ENCODE data around the gene SLBP.
A peak's percentile ranks its signal among the peaks of the same experiment; 100 is the strongest.

The SLBP gene

DNA sequence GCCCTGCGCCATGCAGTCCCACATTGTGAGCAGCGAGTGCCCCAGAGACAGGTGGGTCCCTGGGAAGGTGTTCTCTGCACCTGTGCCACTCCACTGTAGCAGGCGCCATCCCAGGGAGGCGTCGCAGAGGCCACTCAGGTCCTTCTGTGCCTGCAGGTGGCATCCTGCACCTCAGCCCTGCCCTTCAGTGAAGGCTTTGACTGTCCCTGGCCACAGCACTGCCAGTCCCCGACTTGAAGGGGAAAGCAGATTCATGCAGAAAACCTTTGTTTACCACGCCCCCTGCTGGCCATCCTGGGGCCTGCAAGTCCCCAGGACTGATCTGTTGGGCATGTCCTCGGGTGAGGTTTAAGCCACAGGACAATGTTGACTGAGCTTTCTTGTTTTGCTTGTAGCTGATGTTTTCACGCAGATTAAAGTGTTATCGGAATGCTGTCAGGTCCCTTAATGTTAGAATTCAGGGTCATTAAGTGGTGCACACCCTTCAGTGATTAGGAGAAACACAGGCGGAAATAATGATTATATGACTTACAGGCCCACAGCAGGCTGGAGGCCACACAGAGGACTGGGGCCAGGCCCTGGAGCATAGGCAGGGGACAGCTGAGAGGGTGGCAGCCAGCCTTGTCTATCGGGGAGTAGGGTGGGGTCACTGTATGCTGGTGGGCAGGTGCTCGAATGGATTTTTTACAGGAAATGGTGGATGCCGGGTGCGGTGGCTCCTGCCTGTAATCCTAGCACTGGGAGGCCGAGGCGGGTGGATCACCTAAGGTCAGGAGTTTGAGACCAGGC, 14.2 kb upstream of the SLBP start:
- Histone ChIP-seq H2BK120ac (ENCODE audit: insufficient read depth, low read length, poor library complexity) (no peak overlapping the region), H3K9ac (ENCODE audit: low read length) (no peak overlapping the region), H2BK5ac (ENCODE audit: low read depth, low read length, poor library complexity) (no peak overlapping the region), H2BK12ac (ENCODE audit: low read length) (no peak overlapping the region), H4K12ac (ENCODE audit: low read depth, low read length) (no peak overlapping the region), H3K27me3 (ENCODE audit: insufficient read depth, low read length) (no peaks in the 10 kb centered on the region), H3K9me3 (ENCODE audit: insufficient read depth, low read depth, low read length) (peaks cover 2% of the 10 kb centered on the region), H3K18ac (ENCODE audit: low read length) (no peak overlapping the region), H3K4ac (ENCODE audit: low read depth, low read length) (no peak overlapping the region), H3K36me3 (ENCODE audit: control insufficient read depth in 1 of 2, insufficient read depth in 2 of 2, low read length in 2 of 2) (peaks cover 61 to 65% of the 10 kb centered on the region in 2 experiments), H3K23ac (ENCODE audit: low read length) (no peak overlapping the region), H2AFZ (ENCODE audit: insufficient read depth, low read length, poor library complexity) (no peak overlapping the region), H3K4me3 (ENCODE audit: low read depth, low read length) (no peak overlapping the region), H4K8ac (ENCODE audit: low read depth, low read length) (no peak overlapping the region), H4K91ac (ENCODE audit: low read depth, low read length) (no peak overlapping the region), H3K4me1 (ENCODE audit: control insufficient read depth in 1 of 2, insufficient read depth in 2 of 2, low read length in 2 of 2) (peaks cover 6 to 14% of the 10 kb centered on the region in 2 experiments), H3K14ac (ENCODE audit: low read length) (no peak overlapping the region), H3K79me1 (ENCODE audit: low read length) (no peaks in the 10 kb centered on the region), H3K4me2 (ENCODE audit: low read length) (no peak overlapping the region), H3K79me2 (ENCODE audit: control insufficient read depth, insufficient read depth, low read length, poor library complexity) (peaks cover 12% of the 10 kb centered on the region), H3K27ac (ENCODE audit: low read depth, low read length) (no peak overlapping the region), H2AK5ac (ENCODE audit: low read length) (no peak overlapping the region)
- WGBS (ENCODE audit: extremely low coverage, insufficient coverage, insufficient read length): no CpG with 5 or more reads among the region's 17 CpGs
- peak; percentile 84 to 97 for DNase-seq

DNA sequence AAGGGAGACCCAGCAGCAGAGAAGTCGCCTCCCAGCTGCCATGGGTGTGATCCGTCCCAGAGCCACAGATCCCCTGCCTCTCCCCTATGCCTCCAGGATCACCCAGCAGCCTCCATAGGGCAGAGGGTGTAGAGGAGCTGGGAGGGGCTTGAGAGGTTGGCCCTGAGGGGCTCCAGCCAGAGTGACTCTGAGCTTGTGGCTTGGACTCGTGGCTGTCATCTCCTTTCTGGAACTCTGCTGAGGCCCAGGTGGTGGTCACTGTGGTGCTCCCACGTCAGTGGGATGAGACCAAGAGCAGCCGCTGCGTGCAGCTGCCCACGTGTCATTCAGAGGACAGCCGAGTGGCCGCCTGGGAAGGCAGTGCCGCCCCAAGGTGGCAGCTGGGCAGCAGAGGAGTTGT, 13.4 kb upstream of the SLBP start:
- Histone ChIP-seq H3K9me3 (ENCODE audit: insufficient read depth, low read depth, low read length) (no peaks in the 10 kb centered on the region), H3K36me3 (ENCODE audit: control insufficient read depth in 1 of 2, insufficient read depth in 2 of 2, low read length in 2 of 2) (peaks cover 53 to 57% of the 10 kb centered on the region in 2 experiments), H3K14ac (ENCODE audit: low read length) (no peak overlapping the region), H3K18ac (ENCODE audit: low read length) (no peak overlapping the region), H3K4me1 (ENCODE audit: control insufficient read depth in 1 of 2, insufficient read depth in 2 of 2, low read length in 2 of 2) (peaks cover 6 to 14% of the 10 kb centered on the region in 2 experiments), H3K4me2 (ENCODE audit: low read length) (no peak overlapping the region), H3K9ac (ENCODE audit: low read length) (no peak overlapping the region), H3K27ac (ENCODE audit: low read depth, low read length) (no peak overlapping the region), H2BK120ac (ENCODE audit: insufficient read depth, low read length, poor library complexity) (no peak overlapping the region), H4K8ac (ENCODE audit: low read depth, low read length) (no peak overlapping the region), H2AFZ (ENCODE audit: insufficient read depth, low read length, poor library complexity) (no peak overlapping the region), H4K12ac (ENCODE audit: low read depth, low read length) (no peak overlapping the region), H3K23ac (ENCODE audit: low read length) (no peak overlapping the region), H3K4me3 (ENCODE audit: low read depth, low read length) (no peak overlapping the region), H3K27me3 (ENCODE audit: insufficient read depth, low read length) (no peaks in the 10 kb centered on the region), H2BK12ac (ENCODE audit: low read length) (no peak overlapping the region), H3K79me1 (ENCODE audit: low read length) (peaks cover 3% of the 10 kb centered on the region), H3K4ac (ENCODE audit: low read depth, low read length) (no peak overlapping the region), H4K91ac (ENCODE audit: low read depth, low read length) (no peak overlapping the region), H3K79me2 (ENCODE audit: control insufficient read depth, insufficient read depth, low read length, poor library complexity) (peaks cover 13% of the 10 kb centered on the region), H2BK5ac (ENCODE audit: low read depth, low read length, poor library complexity) (no peak overlapping the region), H2AK5ac (ENCODE audit: low read length) (no peak overlapping the region)
- no CpG with 5 or more reads among the region's 10 CpGs for WGBS (ENCODE audit: extremely low coverage, insufficient coverage, insufficient read length)
- DNase-seq: no peak

DNA sequence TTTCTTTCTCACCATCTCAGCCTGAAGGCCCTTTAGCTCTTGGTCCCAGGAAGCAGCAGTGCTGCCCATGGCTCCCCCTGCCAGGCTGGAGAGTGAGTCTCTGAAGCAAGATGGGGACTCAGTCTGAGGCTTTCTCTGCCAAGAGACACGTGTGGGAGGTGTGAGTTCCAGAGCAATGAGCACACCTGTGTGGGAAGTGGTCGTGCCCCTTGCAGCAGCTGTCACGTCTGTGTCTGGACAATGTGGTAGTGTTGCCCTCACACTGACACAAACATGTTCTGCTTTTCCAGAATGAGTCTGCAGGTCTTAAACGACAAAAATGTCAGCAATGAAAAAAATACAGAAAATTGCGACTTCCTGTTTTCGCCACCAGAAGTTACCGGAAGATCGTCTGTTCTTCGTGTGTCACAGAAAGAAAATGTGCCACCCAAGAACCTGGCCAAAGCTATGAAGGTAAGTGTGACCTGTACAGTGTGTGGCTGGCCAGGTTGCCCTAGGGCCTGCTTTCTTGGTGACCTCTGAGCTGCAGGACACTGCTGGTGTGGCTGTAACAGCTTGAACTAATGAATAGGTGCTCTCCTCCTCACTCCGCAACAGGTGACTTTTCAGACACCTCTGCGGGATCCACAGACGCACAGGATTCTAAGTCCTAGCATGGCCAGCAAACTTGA, 11.1 kb upstream of the SLBP start:
- Histone ChIP-seq H3K4ac (ENCODE audit: low read depth, low read length) (peak overlapping the region; percentile 59), H2BK5ac (ENCODE audit: low read depth, low read length, poor library complexity) (no peak overlapping the region), H3K14ac (ENCODE audit: low read length) (no peak overlapping the region), H3K79me1 (ENCODE audit: low read length) (peaks cover 6% of the 10 kb centered on the region), H3K23ac (ENCODE audit: low read length) (no peak overlapping the region), H3K18ac (ENCODE audit: low read length) (no peak overlapping the region), H4K91ac (ENCODE audit: low read depth, low read length) (no peak overlapping the region), H3K4me1 (ENCODE audit: control insufficient read depth in 1 of 2, insufficient read depth in 2 of 2, low read length in 2 of 2) (peaks cover 14 to 22% of the 10 kb centered on the region in 2 experiments), H3K9ac (ENCODE audit: low read length) (no peak overlapping the region), H3K27ac (ENCODE audit: low read depth, low read length) (no peak overlapping the region), H3K9me3 (ENCODE audit: insufficient read depth, low read depth, low read length) (no peaks in the 10 kb centered on the region), H2BK12ac (ENCODE audit: low read length) (no peak overlapping the region), H4K8ac (ENCODE audit: low read depth, low read length) (no peak overlapping the region), H2BK120ac (ENCODE audit: insufficient read depth, low read length, poor library complexity) (no peak overlapping the region), H4K12ac (ENCODE audit: low read depth, low read length) (no peak overlapping the region), H2AFZ (ENCODE audit: insufficient read depth, low read length, poor library complexity) (no peak overlapping the region), H3K36me3 (ENCODE audit: control insufficient read depth in 1 of 2, insufficient read depth in 2 of 2, low read length in 2 of 2) (peaks cover 43 to 45% of the 10 kb centered on the region in 2 experiments), H3K4me3 (ENCODE audit: low read depth, low read length) (no peak overlapping the region), H2AK5ac (ENCODE audit: low read length) (no peak overlapping the region), H3K79me2 (ENCODE audit: control insufficient read depth, insufficient read depth, low read length, poor library complexity) (peaks cover 19% of the 10 kb centered on the region), H3K27me3 (ENCODE audit: insufficient read depth, low read length) (no peaks in the 10 kb centered on the region), H3K4me2 (ENCODE audit: low read length) (peak overlapping the region; percentile 65)
- no CpG with 5 or more reads among the region's 12 CpGs for WGBS (ENCODE audit: extremely low coverage, insufficient coverage, insufficient read length)
- peak; percentile 89 to 96 for DNase-seq

DNA sequence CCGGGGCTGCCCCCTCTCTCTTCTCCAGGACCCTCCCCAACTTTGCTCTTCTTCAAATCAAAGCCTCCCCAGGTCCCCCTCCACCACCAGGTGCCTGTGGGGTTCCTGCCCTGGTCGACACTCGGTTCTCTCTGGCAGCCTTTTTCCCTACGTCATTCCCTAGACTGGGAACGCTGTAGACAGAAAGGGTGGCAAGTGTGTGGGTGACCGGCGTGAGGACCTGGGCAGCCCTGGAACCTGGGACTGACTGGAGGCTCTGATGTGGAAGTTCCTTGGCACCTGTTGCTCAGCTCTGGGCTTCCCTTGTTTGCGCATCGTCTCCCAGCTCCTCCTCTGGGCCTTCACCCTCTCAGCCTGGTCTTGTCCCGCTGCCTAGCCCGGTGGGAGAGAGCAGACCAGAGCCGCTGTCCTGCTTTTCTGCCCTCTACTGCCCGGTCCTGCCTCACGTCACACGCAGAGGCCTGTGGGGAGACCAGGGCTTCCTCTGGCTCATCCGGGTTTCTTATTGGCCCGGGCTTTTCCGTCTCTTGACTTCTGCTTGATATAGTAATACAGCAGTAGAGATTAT, 10.5 kb upstream of the SLBP start:
- Histone ChIP-seq H3K23ac (ENCODE audit: low read length) (no peak overlapping the region), H3K36me3 (ENCODE audit: control insufficient read depth in 1 of 2, insufficient read depth in 2 of 2, low read length in 2 of 2) (peaks cover 43 to 45% of the 10 kb centered on the region in 2 experiments), H2BK120ac (ENCODE audit: insufficient read depth, low read length, poor library complexity) (no peak overlapping the region), H3K4me2 (ENCODE audit: low read length) (peak overlapping the region; percentile 65), H3K4me3 (ENCODE audit: low read depth, low read length) (peak overlapping the region; percentile 86), H2BK12ac (ENCODE audit: low read length) (no peak overlapping the region), H2AFZ (ENCODE audit: insufficient read depth, low read length, poor library complexity) (no peak overlapping the region), H3K4ac (ENCODE audit: low read depth, low read length) (peak overlapping the region; percentile 59), H3K18ac (ENCODE audit: low read length) (peak overlapping the region; percentile 9), H3K9me3 (ENCODE audit: insufficient read depth, low read depth, low read length) (no peaks in the 10 kb centered on the region), H3K4me1 (ENCODE audit: control insufficient read depth in 1 of 2, insufficient read depth in 2 of 2, low read length in 2 of 2) (peaks cover 14 to 20% of the 10 kb centered on the region in 2 experiments), H2AK5ac (ENCODE audit: low read length) (no peak overlapping the region), H4K91ac (ENCODE audit: low read depth, low read length) (no peak overlapping the region), H3K9ac (ENCODE audit: low read length) (peak overlapping the region; percentile 13), H4K8ac (ENCODE audit: low read depth, low read length) (no peak overlapping the region), H3K27ac (ENCODE audit: low read depth, low read length) (no peak overlapping the region), H3K27me3 (ENCODE audit: insufficient read depth, low read length) (no peaks in the 10 kb centered on the region), H3K14ac (ENCODE audit: low read length) (no peak overlapping the region), H3K79me2 (ENCODE audit: control insufficient read depth, insufficient read depth, low read length, poor library complexity) (peaks cover 19% of the 10 kb centered on the region), H3K79me1 (ENCODE audit: low read length) (peaks cover 6% of the 10 kb centered on the region), H4K12ac (ENCODE audit: low read depth, low read length) (no peak overlapping the region), H2BK5ac (ENCODE audit: low read depth, low read length, poor library complexity) (no peak overlapping the region)
- no CpG with 5 or more reads among the region's 18 CpGs for WGBS (ENCODE audit: extremely low coverage, insufficient coverage, insufficient read length)
- no peak for DNase-seq
